HepG2 (cell line): ENCODE results near the gene CCM2. TPM values are rescaled to one million over a fixed set of nuclear protein-coding genes. Genes with fewer than 3 reads are reported as not detected.

Experiments
- ATF2 ChIP-seq: sonication (generic); formaldehyde crosslinking; IDR thresholded peaks from 2 replicates; pipeline ENCODE4 v1.4.0; 2020; ENCODE audit warnings: missing genetic modification reagents
- HIC2 ChIP-seq: sonication (generic); formaldehyde crosslinking; IDR thresholded peaks from 2 replicates; pipeline ENCODE4 v1.9.0; 2022; ENCODE audit warnings: low read depth, missing genetic modification reagents
- HOXA5 ChIP-seq: sonication (generic); formaldehyde crosslinking; IDR thresholded peaks from 2 replicates; pipeline ENCODE4 v1.4.0; 2020; ENCODE audit warnings: missing genetic modification reagents
- ISX ChIP-seq: sonication (generic); formaldehyde crosslinking; conservative IDR thresholded peaks from 2 replicates; pipeline ENCODE4 v1.5.0; 2020; ENCODE audit warnings: missing genetic modification reagents
- MYPOP ChIP-seq: sonication (generic); formaldehyde crosslinking; IDR thresholded peaks from 2 replicates; pipeline ENCODE4 v1.8.1; 2023; ENCODE audit warnings: mild to moderate bottlenecking, moderate library complexity, missing genetic modification reagents
- SRSF1 ChIP-seq: fragments of 200-400 bp; formaldehyde crosslinking; optimal IDR thresholded peaks from 2 replicates; pipeline ENCODE3; 2017; ENCODE audit warnings: mild to moderate bottlenecking, low read depth, low read length, moderate library complexity
- TMF1 ChIP-seq: sonication (generic); formaldehyde crosslinking; IDR thresholded peaks from 2 replicates; pipeline ENCODE4 v1.8.1; 2022; ENCODE audit warnings: low read depth, missing genetic modification reagents
- U2AF2 ChIP-seq: fragments of 200-400 bp; formaldehyde crosslinking; IDR thresholded peaks from 2 replicates; pipeline ENCODE4 v1.6.1; 2017; ENCODE audit warnings: low read depth, mild to moderate bottlenecking, low read length
- WIZ ChIP-seq: sonication (generic); formaldehyde crosslinking; IDR thresholded peaks from 2 replicates; pipeline ENCODE4 v1.5.1; 2020; ENCODE audit warnings: mild to moderate bottlenecking, missing genetic modification reagents
- ZBTB21 ChIP-seq: sonication (generic); formaldehyde crosslinking; IDR thresholded peaks from 2 replicates; pipeline ENCODE4 v1.4.0; 2020; ENCODE audit warnings: missing genetic modification reagents
- ZNF138 ChIP-seq: sonication (generic); formaldehyde crosslinking; IDR thresholded peaks from 2 replicates; pipeline ENCODE4 v1.5.0; 2020; ENCODE audit warnings: mild to moderate bottlenecking, low read depth, missing genetic modification reagents
- ZNF362 ChIP-seq: sonication (generic); formaldehyde crosslinking; IDR thresholded peaks from 2 replicates; pipeline ENCODE4 v1.4.0; 2020; ENCODE audit warnings: missing genetic modification reagents, mild to moderate bottlenecking, borderline replicate concordance
- ZNF468 ChIP-seq: sonication (generic); formaldehyde crosslinking; IDR thresholded peaks from 2 replicates; pipeline ENCODE4 v1.8.0; 2022; ENCODE audit warnings: mild to moderate bottlenecking, moderate library complexity, missing genetic modification reagents
- ZNF562 ChIP-seq: sonication (generic); formaldehyde crosslinking; IDR thresholded peaks from 2 replicates; pipeline ENCODE4 v1.8.0; 2022; ENCODE audit warnings: missing genetic modification reagents, borderline replicate concordance
- polyA plus RNA-seq, 8 experiments: library from polyadenylated mRNA; depleted of rRNA in 3 of 8; stranded (reverse) in 7 of 8; unstranded in 1 of 8; fragments of >200 nt; fragmentation: Illumina TruSeq in 4 of 8; extraction: Trizol in 4 of 8; gene quantifications; 2 replicates each; pipeline versions ENCODE4 v1.2.1 to v1.2.3, GENCODE V29; 2011 to 2016; ENCODE audit warnings: low read depth in 4 of 8, missing spikeins in 1 of 8, mixed read lengths in 1 of 8; ENCODE audit not compliant: insufficient read depth in 1 of 8
- total RNA-seq, 5 experiments: library from RNA; depleted of rRNA; stranded (reverse); fragments of >200 nt; fragmentation: Illumina TruSeq; extraction: Trizol; gene quantifications; 2 replicates each; pipeline ENCODE4 v1.2.3, GENCODE V29; 2016; ENCODE audit warnings: low read depth in 1 of 5
- TF ChIP-seq, protein P1 (sequence below): sonication (generic); formaldehyde crosslinking; IDR thresholded peaks from 2 replicates; pipeline ENCODE4 v1.4.0; 2020; ENCODE audit warnings: mild to moderate bottlenecking, missing genetic modification reagents
- TF ChIP-seq, protein P2 (sequence below): sonication (generic); formaldehyde crosslinking; IDR thresholded peaks from 2 replicates; pipeline ENCODE4 v1.4.0; 2020; ENCODE audit warnings: missing genetic modification reagents, borderline replicate concordance

The CCM2 gene
- total and polyA plus RNA-seq, 2 of the 13 experiments (the other 11 are each of a cell fraction or from before 2014, with no cell fraction given), result 13.7 to 15.8 TPM

GRCh38 chr7:45111298-45112223 lies 111.6 kb downstream of the CCM2 start, which contains the start of gene TBRG4 (continued):
- TF ChIP-seq SRSF1 (peak; percentile 84), ZBTB21 (0 out of 2 replicates have a peak, but pooled peaks have one; percentile 61), WIZ (peak; percentile 37; the same call in 1 of the 2 replicates), U2AF2 (no peak), ZNF468 (no peak), ISX (CRISPR knock-in tag) (no peak; the same call in 1 of the 2 replicates), MYPOP (CRISPR knock-in tag) (peak; percentile 94; the same call in 1 of the 2 replicates), ZNF562 (CRISPR knock-in tag) (no peak), ZNF138 (CRISPR knock-in tag) (no peak; the same call in 1 of the 2 replicates), ZNF362 (CRISPR knock-in tag) (peak; percentile 73; the same call in 1 of the 2 replicates), TMF1 (CRISPR knock-in tag) (no peak; the same call in none of the 2 replicates), ATF2 (CRISPR knock-in tag) (peak; percentile 82), HOXA5 (peak; percentile 82), HIC2 (no peak)
- TF ChIP-seq, protein P1, sequence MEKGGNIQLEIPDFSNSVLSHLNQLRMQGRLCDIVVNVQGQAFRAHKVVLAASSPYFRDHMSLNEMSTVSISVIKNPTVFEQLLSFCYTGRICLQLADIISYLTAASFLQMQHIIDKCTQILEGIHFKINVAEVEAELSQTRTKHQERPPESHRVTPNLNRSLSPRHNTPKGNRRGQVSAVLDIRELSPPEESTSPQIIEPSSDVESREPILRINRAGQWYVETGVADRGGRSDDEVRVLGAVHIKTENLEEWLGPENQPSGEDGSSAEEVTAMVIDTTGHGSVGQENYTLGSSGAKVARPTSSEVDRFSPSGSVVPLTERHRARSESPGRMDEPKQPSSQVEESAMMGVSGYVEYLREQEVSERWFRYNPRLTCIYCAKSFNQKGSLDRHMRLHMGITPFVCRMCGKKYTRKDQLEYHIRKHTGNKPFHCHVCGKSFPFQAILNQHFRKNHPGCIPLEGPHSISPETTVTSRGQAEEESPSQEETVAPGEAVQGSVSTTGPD, result 0 out of 2 replicates have a peak, but pooled peaks have one; percentile 52
- TF ChIP-seq, protein P2, sequence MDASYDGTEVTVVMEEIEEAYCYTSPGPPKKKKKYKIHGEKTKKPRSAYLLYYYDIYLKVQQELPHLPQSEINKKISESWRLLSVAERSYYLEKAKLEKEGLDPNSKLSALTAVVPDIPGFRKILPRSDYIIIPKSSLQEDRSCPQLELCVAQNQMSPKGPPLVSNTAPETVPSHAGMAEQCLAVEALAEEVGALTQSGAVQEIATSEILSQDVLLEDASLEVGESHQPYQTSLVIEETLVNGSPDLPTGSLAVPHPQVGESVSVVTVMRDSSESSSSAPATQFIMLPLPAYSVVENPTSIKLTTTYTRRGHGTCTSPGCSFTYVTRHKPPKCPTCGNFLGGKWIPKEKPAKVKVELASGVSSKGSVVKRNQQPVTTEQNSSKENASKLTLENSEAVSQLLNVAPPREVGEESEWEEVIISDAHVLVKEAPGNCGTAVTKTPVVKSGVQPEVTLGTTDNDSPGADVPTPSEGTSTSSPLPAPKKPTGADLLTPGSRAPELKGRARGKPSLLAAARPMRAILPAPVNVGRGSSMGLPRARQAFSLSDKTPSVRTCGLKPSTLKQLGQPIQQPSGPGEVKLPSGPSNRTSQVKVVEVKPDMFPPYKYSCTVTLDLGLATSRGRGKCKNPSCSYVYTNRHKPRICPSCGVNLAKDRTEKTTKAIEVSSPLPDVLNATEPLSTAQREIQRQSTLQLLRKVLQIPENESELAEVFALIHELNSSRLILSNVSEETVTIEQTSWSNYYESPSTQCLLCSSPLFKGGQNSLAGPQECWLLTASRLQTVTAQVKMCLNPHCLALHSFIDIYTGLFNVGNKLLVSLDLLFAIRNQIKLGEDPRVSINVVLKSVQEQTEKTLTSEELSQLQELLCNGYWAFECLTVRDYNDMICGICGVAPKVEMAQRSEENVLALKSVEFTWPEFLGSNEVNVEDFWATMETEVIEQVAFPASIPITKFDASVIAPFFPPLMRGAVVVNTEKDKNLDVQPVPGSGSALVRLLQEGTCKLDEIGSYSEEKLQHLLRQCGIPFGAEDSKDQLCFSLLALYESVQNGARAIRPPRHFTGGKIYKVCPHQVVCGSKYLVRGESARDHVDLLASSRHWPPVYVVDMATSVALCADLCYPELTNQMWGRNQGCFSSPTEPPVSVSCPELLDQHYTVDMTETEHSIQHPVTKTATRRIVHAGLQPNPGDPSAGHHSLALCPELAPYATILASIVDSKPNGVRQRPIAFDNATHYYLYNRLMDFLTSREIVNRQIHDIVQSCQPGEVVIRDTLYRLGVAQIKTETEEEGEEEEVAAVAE, result peak; percentile 79; the same call in 1 of the 2 replicates
